Retinal pigment epithelial cell (primary cell): ENCODE data around the gene CFAP46.

Source experiments
- DNase-seq: peaks from one replicate; pipeline ENCODE4 v3.0.0-alpha.2; 2010; ENCODE audit warnings: low read depth
- H3K4me3 ChIP-seq: 2 replicates; pipeline ENCODE4 v1.5.1; 2011; ENCODE audit warnings: mild to moderate bottlenecking, low read length, control low read depth, moderate library complexity
- TF ChIP-seq, protein P1 (sequence below): conservative IDR thresholded peaks from 2 replicates; pipeline ENCODE4 v1.5.1; 2011; ENCODE audit warnings: low read depth, low read length, control low read depth, inconsistent platforms

CFAP46 gene

DNA sequence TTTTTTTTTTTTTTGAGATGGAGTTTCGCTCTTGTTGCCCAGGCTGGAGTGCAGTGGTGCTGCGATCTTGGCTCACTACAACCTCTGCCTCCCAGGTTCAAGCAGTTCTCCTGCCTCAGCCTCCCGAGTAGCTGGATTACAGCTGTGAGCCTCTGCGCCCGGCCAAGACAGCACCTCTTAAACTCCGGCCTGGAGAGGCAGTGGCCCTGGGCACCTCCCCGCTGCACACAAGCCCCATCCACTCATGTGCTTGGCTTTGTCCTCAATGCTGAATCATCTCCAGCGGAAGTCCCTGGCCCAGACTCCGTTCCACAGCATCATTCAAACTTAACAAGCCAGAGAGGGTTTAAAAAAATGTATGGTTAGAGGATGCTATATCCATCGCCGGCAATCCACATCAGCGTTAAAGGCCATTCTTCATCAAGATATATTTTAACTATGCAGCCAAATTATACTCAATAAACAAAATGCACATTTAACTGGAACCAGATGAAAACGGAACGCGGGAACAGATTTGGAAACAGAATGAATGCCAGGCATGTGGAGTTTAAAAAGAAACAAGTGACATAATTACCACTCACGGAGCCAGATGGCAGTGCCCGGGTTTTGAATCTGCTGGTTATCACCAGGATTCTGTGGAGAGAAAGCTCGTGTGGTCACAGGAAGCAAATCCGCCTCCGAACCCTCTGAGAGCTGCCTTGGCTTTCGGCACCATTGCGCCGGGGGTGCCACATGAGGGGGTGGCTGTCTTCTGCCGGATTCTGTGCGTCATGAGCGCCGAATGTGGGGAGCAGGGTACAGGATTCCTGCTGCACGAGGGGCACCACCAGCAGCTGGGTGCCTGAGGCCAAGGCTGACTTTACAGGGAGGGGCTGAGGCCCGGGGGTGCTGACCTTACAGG lies 45.6 kb upstream of the CFAP46 start:
- no peak overlapping the region for H3K4me3 ChIP-seq
- no peak for DNase-seq
- TF ChIP-seq, protein P1, sequence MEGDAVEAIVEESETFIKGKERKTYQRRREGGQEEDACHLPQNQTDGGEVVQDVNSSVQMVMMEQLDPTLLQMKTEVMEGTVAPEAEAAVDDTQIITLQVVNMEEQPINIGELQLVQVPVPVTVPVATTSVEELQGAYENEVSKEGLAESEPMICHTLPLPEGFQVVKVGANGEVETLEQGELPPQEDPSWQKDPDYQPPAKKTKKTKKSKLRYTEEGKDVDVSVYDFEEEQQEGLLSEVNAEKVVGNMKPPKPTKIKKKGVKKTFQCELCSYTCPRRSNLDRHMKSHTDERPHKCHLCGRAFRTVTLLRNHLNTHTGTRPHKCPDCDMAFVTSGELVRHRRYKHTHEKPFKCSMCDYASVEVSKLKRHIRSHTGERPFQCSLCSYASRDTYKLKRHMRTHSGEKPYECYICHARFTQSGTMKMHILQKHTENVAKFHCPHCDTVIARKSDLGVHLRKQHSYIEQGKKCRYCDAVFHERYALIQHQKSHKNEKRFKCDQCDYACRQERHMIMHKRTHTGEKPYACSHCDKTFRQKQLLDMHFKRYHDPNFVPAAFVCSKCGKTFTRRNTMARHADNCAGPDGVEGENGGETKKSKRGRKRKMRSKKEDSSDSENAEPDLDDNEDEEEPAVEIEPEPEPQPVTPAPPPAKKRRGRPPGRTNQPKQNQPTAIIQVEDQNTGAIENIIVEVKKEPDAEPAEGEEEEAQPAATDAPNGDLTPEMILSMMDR, result no peak

DNA sequence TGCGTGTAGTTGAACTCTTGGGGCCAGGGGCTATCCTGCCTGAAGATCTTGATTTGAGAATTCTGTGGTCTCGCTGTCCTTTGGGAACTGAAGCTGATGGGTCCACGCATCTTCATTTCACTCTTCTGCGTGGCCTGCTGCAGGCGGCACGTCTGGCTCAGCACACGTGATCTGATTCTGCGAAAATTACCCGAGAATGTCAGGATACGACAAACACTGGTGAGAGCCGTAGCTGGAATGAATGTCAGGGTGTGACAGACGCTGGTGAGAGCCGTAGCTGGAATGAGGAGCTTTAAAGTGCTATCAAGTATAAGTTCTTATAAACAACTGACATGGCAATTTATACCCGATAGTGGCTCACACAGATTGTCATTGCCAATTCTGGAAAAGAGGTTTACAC lies 44.6 kb upstream of the CFAP46 start:
- H3K4me3 ChIP-seq, result no peak overlapping the region
- TF ChIP-seq, protein P1, result no peak
- no peak for DNase-seq

DNA sequence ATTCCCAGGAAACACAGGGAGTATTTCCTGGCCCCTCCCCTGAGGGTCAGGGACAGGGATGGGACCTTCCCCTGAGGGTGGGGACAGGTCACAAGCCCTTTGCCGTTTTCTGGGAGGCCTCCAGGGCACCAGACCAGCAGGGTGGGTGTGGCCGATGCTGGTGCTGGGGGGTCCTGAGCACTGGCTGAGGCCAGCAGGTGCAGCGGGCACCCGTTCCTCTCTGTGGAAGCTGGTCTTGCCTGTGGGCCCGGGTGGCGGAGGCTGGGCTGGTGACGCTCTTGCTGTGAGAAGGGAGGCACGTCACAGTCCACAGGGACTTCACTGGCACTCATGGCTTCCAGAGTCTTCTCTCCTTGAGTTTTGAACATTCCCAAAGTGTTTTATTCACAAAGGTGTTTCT lies 44.2 kb upstream of the CFAP46 start:
- TF ChIP-seq, protein P1, result no peak

DNA sequence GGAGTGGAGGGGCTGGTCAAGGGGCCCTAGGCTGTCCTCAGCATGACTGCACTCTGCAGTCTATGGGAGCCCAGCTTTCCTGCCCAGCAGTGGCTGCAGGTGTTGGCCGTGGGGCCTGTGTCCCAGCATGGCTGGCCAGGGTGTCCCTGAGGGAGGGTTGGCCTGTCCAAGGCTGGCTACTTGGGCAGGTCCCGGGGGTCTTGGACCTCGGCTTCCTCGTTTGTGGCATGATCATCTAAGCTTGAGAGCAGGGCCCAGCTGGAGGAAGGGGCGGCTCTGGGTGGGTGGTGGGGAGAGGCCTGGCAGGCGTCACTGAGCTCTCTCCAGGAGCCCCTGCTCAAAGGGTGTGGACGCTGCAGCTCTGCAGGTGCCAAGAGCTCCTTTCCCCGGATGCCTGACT lies 43.7 kb upstream of the CFAP46 start:
- no peak overlapping the region for H3K4me3 ChIP-seq
- TF ChIP-seq, protein P1, result no peak
- DNase-seq, result no peak

More for the DNA sequence above, 44.2 kb upstream of the CFAP46 start:
- DNase-seq, result no peak
- H3K4me3 ChIP-seq, result no peak overlapping the region

DNA sequence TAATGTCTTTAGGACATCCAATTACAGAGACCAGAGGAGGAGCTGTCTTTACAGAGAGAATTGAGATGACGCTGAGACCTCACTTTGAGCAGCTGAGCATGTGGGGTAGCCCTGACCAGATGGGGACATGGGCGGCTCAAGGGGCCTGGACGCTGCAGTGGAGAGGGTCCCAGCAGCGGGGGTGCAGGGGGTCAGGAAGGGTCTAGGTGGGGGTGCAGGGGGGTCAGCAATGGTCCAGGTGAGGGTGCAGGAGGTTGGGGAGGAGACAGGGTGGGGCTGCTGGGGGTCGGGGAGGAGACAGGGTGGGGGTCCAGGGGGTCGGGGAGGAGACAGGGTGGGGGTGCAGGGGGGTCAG lies 43.2 kb upstream of the CFAP46 start:
- H3K4me3 ChIP-seq, result no peak overlapping the region
- no peak for DNase-seq
- TF ChIP-seq, protein P1, result no peak

DNA sequence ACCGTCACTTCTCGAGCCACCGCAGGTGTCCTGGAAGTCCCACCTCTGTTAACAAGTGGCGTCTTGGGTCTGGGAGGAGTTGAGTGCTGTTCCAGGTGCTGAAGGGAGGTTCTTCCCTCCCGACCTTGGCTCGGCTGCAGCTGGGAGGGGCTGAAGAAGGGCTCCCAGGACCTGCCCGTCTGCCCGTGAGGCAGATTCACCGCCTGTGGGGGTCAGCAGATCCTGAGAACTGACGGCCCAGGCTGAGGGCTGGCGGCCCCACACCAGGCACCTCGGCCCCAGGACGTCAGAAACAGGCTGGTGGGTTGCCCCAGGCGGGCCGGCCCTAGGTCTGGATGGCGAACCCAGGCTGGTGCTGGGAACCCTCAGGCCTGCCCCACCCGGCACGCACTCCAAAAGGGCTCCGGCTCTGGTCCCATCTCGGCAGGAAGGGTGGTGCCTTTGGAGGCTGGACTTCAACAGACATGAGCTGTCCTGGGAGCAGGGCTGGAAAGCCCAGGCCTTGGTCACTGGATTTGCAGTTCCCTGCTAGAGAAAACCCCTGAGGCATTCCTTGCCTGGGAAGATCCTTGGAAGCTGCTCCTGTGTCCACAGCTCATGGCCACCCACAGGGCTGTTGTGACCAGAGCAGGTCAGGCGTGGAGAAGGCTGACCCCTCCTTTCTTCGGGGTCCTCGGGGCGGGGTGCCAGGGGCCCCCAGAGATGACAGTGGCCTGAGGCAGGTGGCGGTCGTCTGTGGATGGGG lies 42.6 kb upstream of the CFAP46 start:
- no peak overlapping the region for H3K4me3 ChIP-seq
- TF ChIP-seq, protein P1, result no peak
- no peak for DNase-seq

DNA sequence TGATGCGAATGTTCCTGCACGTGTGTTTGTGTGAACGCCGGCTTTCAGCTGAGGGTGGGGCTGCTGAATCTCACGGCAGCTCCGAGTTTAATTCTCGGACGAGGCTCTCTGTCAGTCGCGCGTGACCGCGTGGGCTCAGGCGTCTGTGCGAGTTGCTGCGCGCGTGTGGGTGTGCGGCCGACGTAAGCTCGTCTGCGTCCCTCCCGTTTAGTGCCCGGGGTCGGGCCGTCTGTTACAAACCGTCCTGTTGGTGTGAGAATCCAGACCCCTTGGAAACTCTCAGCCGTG lies 41.6 kb upstream of the CFAP46 start:
- TF ChIP-seq, protein P1, result no peak
- no peak overlapping the region for H3K4me3 ChIP-seq
- DNase-seq, result no peak
